ENCODE results near the gene NFIX. TPM values are rescaled to one million over a fixed set of nuclear protein-coding genes. Genes with fewer than 3 reads are reported as not detected.
A peak's percentile ranks its signal among the peaks of the same experiment; 100 is the strongest.

Gene NFIX
- total and polyA plus RNA-seq, 9 of the 15 experiments (the other 6 are each of a cell fraction or from before 2014, with no cell fraction given) = 0.28 to 26.8 (median 5.4) TPM

GRCh38 chr19:13117772-13118423, 122.6 kb downstream of the NFIX start, which contains the start of gene NACC1 (continued):
- TF ChIP-seq CTBP1 (IDR thresholded peaks at IDR 0.05; ENCODE audit: borderline replicate concordance) (peak; percentile 47; the same call in 1 of the 2 replicates), ERF (CRISPR knock-in tag; IDR thresholded peaks at IDR 0.05) (no peak), ZNF431 (CRISPR knock-in tag; IDR thresholded peaks at IDR 0.05) (no peak), IRF1 (CRISPR knock-in tag; IDR thresholded peaks at IDR 0.05; ENCODE audit: borderline replicate concordance) (no peak), ZFP1 (CRISPR knock-in tag; IDR thresholded peaks at IDR 0.05) (no peak), ZNF699 (CRISPR knock-in tag; IDR thresholded peaks at IDR 0.05; ENCODE audit: insufficient replicate concordance) (no peak), SMAD1 (IDR thresholded peaks at IDR 0.05; ENCODE audit: low read depth, low read length, partially characterized antibody) (no peak), ZNF12 (CRISPR knock-in tag; IDR thresholded peaks at IDR 0.05) (no peak), FOXP1 (CRISPR knock-in tag; IDR thresholded peaks at IDR 0.05) (peak; percentile 58; the same call in 1 of the 2 replicates), ZNF121 (CRISPR knock-in tag; conservative IDR thresholded peaks at IDR 0.05) (no peak), RHOXF2B (CRISPR knock-in tag; conservative IDR thresholded peaks at IDR 0.05) (no peak), ATF7 (IDR thresholded peaks at IDR 0.05) (peak; percentile 37; the same call in 1 of the 2 replicates), SRSF3 (IDR thresholded peaks at IDR 0.05; ENCODE audit: insufficient read depth, low read length) (no peak), BDP1 (IDR thresholded peaks at IDR 0.05; ENCODE audit: insufficient read depth, insufficient read length) (no peak)
- TF ChIP-seq, protein P1, sequence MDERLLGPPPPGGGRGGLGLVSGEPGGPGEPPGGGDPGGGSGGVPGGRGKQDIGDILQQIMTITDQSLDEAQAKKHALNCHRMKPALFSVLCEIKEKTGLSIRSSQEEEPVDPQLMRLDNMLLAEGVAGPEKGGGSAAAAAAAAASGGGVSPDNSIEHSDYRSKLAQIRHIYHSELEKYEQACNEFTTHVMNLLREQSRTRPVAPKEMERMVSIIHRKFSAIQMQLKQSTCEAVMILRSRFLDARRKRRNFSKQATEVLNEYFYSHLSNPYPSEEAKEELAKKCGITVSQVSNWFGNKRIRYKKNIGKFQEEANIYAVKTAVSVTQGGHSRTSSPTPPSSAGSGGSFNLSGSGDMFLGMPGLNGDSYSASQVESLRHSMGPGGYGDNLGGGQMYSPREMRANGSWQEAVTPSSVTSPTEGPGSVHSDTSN (CRISPR knock-in tag; IDR thresholded peaks at IDR 0.05; ENCODE audit: low read depth) = no peak
- TF ChIP-seq, protein P1 (tag; conservative IDR thresholded peaks at IDR 0.05; ENCODE audit: low read depth) = no peak
- TF ChIP-seq, protein P2, sequence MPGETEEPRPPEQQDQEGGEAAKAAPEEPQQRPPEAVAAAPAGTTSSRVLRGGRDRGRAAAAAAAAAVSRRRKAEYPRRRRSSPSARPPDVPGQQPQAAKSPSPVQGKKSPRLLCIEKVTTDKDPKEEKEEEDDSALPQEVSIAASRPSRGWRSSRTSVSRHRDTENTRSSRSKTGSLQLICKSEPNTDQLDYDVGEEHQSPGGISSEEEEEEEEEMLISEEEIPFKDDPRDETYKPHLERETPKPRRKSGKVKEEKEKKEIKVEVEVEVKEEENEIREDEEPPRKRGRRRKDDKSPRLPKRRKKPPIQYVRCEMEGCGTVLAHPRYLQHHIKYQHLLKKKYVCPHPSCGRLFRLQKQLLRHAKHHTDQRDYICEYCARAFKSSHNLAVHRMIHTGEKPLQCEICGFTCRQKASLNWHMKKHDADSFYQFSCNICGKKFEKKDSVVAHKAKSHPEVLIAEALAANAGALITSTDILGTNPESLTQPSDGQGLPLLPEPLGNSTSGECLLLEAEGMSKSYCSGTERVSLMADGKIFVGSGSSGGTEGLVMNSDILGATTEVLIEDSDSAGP (CRISPR knock-in tag; IDR thresholded peaks at IDR 0.05) = no peak
- TF ChIP-seq, protein P3, sequence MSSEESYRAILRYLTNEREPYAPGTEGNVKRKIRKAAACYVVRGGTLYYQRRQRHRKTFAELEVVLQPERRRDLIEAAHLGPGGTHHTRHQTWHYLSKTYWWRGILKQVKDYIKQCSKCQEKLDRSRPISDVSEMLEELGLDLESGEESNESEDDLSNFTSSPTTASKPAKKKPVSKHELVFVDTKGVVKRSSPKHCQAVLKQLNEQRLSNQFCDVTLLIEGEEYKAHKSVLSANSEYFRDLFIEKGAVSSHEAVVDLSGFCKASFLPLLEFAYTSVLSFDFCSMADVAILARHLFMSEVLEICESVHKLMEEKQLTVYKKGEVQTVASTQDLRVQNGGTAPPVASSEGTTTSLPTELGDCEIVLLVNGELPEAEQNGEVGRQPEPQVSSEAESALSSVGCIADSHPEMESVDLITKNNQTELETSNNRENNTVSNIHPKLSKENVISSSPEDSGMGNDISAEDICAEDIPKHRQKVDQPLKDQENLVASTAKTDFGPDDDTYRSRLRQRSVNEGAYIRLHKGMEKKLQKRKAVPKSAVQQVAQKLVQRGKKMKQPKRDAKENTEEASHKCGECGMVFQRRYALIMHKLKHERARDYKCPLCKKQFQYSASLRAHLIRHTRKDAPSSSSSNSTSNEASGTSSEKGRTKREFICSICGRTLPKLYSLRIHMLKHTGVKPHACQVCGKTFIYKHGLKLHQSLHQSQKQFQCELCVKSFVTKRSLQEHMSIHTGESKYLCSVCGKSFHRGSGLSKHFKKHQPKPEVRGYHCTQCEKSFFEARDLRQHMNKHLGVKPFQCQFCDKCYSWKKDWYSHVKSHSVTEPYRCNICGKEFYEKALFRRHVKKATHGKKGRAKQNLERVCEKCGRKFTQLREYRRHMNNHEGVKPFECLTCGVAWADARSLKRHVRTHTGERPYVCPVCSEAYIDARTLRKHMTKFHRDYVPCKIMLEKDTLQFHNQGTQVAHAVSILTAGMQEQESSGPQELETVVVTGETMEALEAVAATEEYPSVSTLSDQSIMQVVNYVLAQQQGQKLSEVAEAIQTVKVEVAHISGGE (CRISPR knock-in tag; IDR thresholded peaks at IDR 0.05) = peak in 1 of 3 experiments; percentile 87; a peak in 2 of 6 replicates
